Activated CD8-positive, alpha-beta memory T cell treated with anti-CD3 and anti-CD28 coated beads for 4 hours (primary cell): ENCODE data around the gene WAS.
"Not testable (repeated sequence)": the region's sequence is repeated elsewhere in the genome, so short reads cannot be mapped to it uniquely, and the experiment has no call there.

Experiments used
- DNase-seq, 2 donors: peaks; one replicate each; pipeline ENCODE4 v3.0.0-alpha.2; 2020; ENCODE audit warnings: low read depth in 2 of 2

The WAS gene

GRCh38 chrX:48683411-48683982 lies at the start of gene WAS:
WAS (plus strand) TSS chrX:48683799; CDS start chrX:48683854, 55 bp downstream.
- DNase-seq = no peak

GRCh38 chrX:48636301-48636700 lies 47.3 kb upstream of the WAS start:
- DNase-seq = no peak

DNA sequence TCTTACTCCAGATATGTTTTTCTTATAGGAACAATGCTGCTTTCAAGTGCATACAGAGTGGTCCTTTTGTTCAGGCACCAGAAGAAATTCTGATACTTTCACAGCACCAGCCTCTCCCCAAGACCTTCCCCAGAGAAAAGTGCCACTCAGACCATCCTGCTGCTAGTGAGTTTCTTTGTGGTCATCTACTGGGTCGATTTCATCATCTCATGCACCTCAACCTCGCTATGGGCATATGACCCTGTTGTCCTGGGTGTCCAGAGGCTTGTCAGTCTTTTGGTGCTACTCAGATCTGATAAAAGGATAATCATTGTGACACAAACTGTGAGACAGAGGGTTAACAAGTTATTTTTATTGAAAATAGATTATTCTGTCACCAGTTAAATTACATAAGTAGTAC lies 46.8 kb upstream of the WAS start:
- DNase-seq = no peak

GRCh38 chrX:48645669-48646068 lies 37.9 kb upstream of the WAS start:
- no peak for DNase-seq

DNA sequence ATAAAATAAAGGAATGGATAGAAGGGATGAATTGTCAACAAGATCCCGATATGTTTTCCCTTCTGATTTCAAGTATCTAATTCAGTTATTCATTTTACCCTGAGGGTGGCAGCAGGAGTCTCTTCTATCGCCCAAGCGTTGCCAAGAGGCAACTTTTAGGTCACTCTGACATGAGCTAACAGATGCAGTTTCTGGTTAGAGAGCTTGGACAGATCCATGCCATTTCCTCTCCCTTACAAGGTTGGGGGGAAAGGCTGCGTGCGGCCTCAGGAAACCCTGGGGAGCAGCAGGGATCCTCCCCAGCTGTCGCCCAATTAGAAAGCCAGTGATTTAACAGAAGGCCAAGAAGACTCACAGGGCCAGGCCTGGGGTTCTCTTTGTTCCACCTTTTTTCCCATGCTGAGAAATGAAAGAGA lies 35.3 kb upstream of the WAS start:
- DNase-seq = peak; percentile 1 to 3

- DNase-seq = no peak
Measured at GRCh38 chrX:48649102-48649501, 34.5 kb upstream of the WAS start.

DNA sequence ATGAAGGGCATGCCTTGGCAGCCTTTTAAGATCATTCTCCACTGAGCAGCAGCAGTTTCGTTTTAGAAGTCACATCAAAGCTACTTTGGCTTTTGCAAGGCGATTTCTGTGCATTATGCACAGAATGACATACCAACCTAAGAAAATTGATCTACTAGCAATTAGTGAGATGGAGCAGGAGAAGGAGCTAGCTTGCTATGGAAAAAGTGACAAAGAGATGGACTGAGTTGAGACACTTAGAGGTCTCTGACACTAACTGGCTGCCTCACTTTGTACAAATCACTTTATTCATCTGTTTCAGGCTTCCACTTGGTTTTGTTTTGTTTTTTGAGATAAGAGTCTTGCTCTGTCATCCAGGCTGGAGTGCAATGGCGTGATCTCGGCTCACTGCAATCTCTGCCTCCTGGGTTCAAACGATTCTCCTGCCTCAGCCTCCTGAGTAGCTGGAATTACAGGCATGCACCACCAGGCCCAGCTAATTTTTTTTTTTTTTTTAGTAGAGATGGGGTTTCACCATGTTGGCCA lies 31.5 kb upstream of the WAS start:
- DNase-seq = not testable (repeated sequence)

GRCh38 chrX:48654746-48655145 lies 28.9 kb upstream of the WAS start:
- not testable (repeated sequence) for DNase-seq

GRCh38 chrX:48659686-48660085 lies 23.9 kb upstream of the WAS start:
- DNase-seq = not testable (repeated sequence)

DNA sequence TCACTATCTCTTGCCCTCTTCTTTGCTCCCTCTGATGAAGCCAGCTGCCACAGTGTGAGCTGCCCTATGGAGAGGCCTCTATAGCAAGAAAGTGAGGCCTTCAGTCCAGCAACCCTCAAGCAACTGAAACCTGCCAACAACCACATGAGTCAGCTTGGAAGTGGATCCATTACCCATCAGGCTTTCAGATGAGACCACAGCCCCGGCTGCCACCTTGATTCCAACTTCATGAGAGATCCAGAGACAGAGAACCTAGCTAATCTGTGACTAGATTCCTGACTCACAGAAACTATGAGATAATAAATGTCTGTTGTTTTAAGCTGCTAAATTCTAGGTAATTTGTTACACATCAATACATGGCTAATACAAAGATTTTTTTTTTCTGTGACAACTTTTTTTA lies 20.4 kb upstream of the WAS start:
- DNase-seq = no peak

DNA sequence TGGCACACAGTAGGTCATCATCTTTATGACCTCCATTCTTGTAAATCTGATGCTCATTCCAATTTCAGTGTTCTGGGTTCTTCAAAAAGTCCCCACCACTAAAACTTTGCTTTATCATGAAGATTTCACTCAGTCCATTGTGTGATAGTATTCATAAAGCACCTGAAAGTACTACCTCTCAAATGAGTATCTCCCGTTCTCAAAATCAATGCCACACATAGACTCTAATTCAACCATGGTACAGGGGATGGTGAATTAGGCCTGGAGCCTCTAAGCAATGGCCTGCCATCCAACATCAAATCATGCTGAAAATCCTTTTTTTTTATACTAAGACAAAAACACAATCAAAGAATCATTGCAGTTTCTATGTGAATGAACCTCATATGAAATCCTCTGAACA lies 19.4 kb upstream of the WAS start:
- no peak for DNase-seq

- no peak for DNase-seq
Measured at GRCh38 chrX:48665991-48666390, 17.6 kb upstream of the WAS start.

GRCh38 chrX:48666649-48667048 lies 16.9 kb upstream of the WAS start:
- DNase-seq = no peak

DNA sequence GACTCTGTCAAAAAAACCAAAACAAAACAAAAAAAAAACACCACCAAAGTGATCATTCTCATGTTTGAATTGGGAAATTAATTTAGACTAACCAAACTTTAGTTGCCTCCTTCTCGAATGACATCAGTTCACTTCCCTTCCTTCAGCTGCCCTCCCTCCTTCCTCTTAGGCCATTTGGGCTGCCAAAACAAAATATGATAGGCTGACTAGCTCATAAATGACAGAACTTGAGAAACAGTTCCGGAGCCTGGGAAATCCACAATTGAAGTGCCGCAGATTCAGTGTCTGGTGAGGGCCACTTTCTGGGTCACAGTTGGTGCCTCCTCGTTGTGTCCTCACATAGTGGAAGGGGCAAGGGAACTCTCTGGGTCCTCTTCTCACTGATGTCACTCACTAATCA lies 16.1 kb upstream of the WAS start:
- DNase-seq = no peak

- DNase-seq = not testable (repeated sequence)
Measured at GRCh38 chrX:48668187-48668586, 15.4 kb upstream of the WAS start.

- peak; percentile 75 for DNase-seq
Measured at GRCh38 chrX:48676106-48676892, 7.3 kb upstream of the WAS start.

- no peak for DNase-seq
Measured at GRCh38 chrX:48676893-48677270, 6.7 kb upstream of the WAS start.

GRCh38 chrX:48677516-48677915 lies 6.1 kb upstream of the WAS start:
- DNase-seq = no peak

GRCh38 chrX:48680467-48680866 lies 3.1 kb upstream of the WAS start:
- DNase-seq = not testable (repeated sequence)

- not testable (repeated sequence) for DNase-seq
Measured at GRCh38 chrX:48680925-48681324, 2.7 kb upstream of the WAS start.

DNA sequence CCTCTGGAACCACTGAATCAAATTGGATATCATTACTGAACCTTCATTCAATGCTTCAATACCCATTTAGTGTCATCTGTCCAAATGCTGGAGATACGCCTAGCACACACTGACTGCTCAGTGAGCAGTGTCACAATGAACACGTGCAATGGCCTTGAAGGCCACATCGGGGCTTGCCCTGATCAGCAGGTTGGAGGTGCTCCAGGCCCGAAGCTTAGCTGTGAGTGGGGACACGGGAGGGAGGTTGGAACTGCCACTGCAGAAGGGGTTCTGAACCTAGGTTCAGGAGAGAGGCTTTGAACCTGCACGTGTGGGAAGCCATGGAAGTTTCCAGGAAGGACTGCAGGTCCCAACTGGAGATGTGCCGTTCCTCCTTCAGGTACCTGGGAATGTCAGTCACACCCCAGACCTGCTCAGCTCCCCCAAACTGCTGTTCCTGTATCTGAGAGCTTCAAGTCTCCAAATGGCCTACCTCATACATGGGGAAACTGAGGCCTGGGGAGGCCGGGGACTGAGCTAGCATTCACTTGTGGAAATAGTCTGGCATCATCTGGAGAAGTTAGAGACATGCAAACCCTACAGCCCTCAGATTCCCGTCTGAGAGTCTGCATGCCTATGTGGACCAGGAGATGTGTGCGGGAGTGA lies 1.9 kb upstream of the WAS start:
- no peak for DNase-seq

- DNase-seq = not testable (repeated sequence)
Measured at GRCh38 chrX:48682795-48683194, 804 bp upstream of the WAS start.

DNA sequence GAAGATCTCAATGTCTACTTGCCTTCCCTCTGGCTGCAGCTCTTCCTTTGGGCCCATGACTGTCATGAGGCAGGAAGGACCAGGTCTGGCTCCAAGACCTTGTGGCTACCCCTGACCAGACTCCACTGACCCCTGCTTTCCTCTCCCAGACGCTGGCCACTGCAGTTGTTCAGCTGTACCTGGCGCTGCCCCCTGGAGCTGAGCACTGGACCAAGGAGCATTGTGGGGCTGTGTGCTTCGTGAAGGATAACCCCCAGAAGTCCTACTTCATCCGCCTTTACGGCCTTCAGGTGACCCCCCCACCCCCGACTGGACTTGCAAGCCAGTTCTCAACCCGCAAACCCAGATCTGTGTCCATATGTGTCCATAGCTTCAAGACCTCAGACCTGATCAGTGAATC lies 535 bp downstream of the WAS start:
- no peak for DNase-seq
